ENCODE measurements around the gene RNF145. TPM values are rescaled to one million over a fixed set of nuclear protein-coding genes. Genes with fewer than 3 reads are reported as not detected.

Gene RNF145
- total RNA-seq, 1 experiment from 2014 or later, result 13.7 TPM

DNA sequence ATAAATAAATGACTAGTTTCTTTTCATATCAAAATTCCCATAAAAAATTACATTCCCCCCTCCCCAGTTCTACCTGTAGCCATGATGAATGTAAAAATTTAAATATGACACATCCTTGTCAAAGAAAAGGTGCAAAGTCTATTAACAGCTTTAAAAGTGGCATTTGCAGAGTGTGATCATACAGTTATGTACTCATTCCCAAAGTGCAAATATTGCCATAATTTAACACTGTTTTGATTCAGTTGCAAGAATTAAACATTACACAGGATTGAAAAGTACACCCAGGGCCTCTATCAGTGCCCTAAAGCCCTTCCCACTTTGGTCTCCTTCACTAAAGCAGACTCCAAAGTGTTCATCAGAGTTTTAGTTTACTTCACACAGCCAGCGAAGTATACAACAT is 51.8 kb downstream of the RNF145 start:
- Histone ChIP-seq H3K27me3 (ENCODE audit: low read length) (no peaks in the 10 kb centered on the region), H3F3A (ENCODE audit: low read length, unreplicated experiment) (no peaks in the 10 kb centered on the region), H3K9me3 (ENCODE audit: low read length) (no peaks in the 10 kb centered on the region), H3K4me3 (ENCODE audit: low read length) (no peak overlapping the region), H3K4me2 (ENCODE audit: low read length) (no peak overlapping the region), H3K9ac (ENCODE audit: low read length) (no peak overlapping the region), H2AFZ (ENCODE audit: low read length) (no peak overlapping the region), H4K20me1 (ENCODE audit: low read length) (no peaks in the 10 kb centered on the region), H3K4me1 (ENCODE audit: insufficient read depth, low read length) (no peaks in the 10 kb centered on the region), H3K79me2 (ENCODE audit: low read length) (no peaks in the 10 kb centered on the region), H3K9me2 (replicated peaks; ENCODE audit: low read length) (no peaks in the 10 kb centered on the region), H3K27ac (ENCODE audit: low read length) (no peak overlapping the region), H3K36me3 (ENCODE audit: low read depth, low read length) (peaks cover 13% of the 10 kb centered on the region; the same call in 1 of the 2 replicates)
- ChIA-PET POLR2A (ENCODE audit: unreplicated experiment) (interaction anchor here (0.8 kb wide), 1 partner anchor 176 kb away, joined by 3 read pairs; no protein-coding TSS in a partner anchor), CTCF (interaction anchor here (0.5 to 1.8 kb wide), 6 partner anchors 22 to 160 kb away, joined by 3 to 13 read pairs (median 4); no protein-coding TSS in a partner anchor)
- intact Hi-C loops (cut with micrococcal nuclease), result loop anchor here (1.0 to 5.0 kb wide), 6 partner anchors 49 to 830 kb away; partner anchors contain the start of gene UBLCP1
- BruUV-seq (replicated peaks), result TSS peak; percentile 31
- no peak for DNase-seq
- no peak for ATAC-seq
- TF ChIP-seq, protein P1, sequence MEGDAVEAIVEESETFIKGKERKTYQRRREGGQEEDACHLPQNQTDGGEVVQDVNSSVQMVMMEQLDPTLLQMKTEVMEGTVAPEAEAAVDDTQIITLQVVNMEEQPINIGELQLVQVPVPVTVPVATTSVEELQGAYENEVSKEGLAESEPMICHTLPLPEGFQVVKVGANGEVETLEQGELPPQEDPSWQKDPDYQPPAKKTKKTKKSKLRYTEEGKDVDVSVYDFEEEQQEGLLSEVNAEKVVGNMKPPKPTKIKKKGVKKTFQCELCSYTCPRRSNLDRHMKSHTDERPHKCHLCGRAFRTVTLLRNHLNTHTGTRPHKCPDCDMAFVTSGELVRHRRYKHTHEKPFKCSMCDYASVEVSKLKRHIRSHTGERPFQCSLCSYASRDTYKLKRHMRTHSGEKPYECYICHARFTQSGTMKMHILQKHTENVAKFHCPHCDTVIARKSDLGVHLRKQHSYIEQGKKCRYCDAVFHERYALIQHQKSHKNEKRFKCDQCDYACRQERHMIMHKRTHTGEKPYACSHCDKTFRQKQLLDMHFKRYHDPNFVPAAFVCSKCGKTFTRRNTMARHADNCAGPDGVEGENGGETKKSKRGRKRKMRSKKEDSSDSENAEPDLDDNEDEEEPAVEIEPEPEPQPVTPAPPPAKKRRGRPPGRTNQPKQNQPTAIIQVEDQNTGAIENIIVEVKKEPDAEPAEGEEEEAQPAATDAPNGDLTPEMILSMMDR (conservative IDR thresholded peaks at IDR 0.05; ENCODE audit: low read depth, low read length), result no peak
- TF ChIP-seq EZH2 (IDR thresholded peaks at IDR 0.05; ENCODE audit: low read length, unreplicated experiment) (no peak), EZH2phosphoT487 (IDR thresholded peaks at IDR 0.05; ENCODE audit: borderline replicate concordance, low read length) (no peak)

DNA sequence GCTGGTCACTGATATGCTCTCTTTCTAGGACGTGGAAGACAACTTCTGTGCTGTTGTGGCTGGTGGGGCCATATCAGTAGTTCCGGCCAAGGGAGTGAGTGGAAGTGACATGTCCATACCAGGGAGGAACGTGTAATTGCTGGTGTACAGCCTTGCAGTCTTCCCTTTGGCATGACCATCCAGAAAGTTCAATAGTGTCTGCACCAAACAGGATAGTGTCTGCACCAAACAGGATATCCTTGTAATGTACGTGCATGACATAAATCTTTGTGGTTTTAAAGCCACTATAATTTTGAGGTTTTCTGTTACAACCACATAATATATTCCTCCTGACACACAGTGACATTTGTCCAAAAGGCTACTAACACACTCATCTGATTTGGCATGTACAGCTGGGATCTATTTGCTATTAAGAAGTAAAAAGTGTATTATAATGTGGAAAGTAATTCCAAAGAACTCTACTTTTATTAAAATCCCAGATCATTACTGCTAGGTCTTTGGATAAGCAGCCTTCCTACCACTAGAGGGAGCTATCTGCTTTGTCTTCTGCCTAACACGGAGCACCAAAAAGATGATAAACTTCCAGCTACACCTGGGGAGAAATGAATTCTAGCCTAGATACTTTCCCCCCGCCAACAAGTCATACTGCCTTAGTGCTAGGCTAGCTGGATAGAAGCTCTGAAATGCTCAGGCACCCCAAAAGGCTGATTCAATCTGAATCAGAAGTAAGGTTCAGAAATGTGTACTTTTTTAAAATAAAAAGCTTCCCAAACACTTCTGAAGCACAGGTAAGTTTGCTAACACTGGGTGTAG is 52.7 kb downstream of the RNF145 start:
- H3K79me2 ChIP-seq (ENCODE audit: low read length), result no peaks in the 10 kb centered on the region
- POLR2A ChIA-PET (ENCODE audit: unreplicated experiment), result interaction anchor here (0.8 kb wide), 1 partner anchor 177 kb away, joined by 3 read pairs; no protein-coding TSS in a partner anchor
- TF ChIP-seq EZH2phosphoT487 (IDR thresholded peaks at IDR 0.05; ENCODE audit: borderline replicate concordance, low read length) (no peak), EZH2 (IDR thresholded peaks at IDR 0.05; ENCODE audit: low read length, unreplicated experiment) (no peak)
- TF ChIP-seq, protein P1 (conservative IDR thresholded peaks at IDR 0.05; ENCODE audit: low read depth, low read length), result peak; percentile 80
- intact Hi-C loops (cut with micrococcal nuclease), result loop anchor here (1.0 to 5.0 kb wide), 6 partner anchors 50 to 831 kb away; partner anchors contain the start of gene UBLCP1
- no peak overlapping the region for H3K9ac ChIP-seq (ENCODE audit: low read length)
- no peaks in the 10 kb centered on the region for H3K9me3 ChIP-seq (ENCODE audit: low read length)
- no peaks in the 10 kb centered on the region for H3K4me1 ChIP-seq (ENCODE audit: insufficient read depth, low read length)
- ATAC-seq, result peak; percentile 85
- no peak overlapping the region for H3K4me3 ChIP-seq (ENCODE audit: low read length)
- H3K4me2 ChIP-seq (ENCODE audit: low read length), result no peak overlapping the region
- BruUV-seq (replicated peaks), result no TSS peak
- H4K20me1 ChIP-seq (ENCODE audit: low read length), result no peaks in the 10 kb centered on the region
- H3K27ac ChIP-seq (ENCODE audit: low read length), result no peak overlapping the region
- no peaks in the 10 kb centered on the region for H3F3A ChIP-seq (ENCODE audit: low read length, unreplicated experiment)
- no peak overlapping the region for H2AFZ ChIP-seq (ENCODE audit: low read length)
- CTCF ChIA-PET, result interaction anchor here (0.5 to 1.8 kb wide), 6 partner anchors 22 to 160 kb away, joined by 3 to 13 read pairs (median 4); no protein-coding TSS in a partner anchor
- DNase-seq, result peak; percentile 73
- peaks cover 13% of the 10 kb centered on the region; the same call in 1 of the 2 replicates for H3K36me3 ChIP-seq (ENCODE audit: low read depth, low read length)
- H3K9me2 ChIP-seq (replicated peaks; ENCODE audit: low read length), result no peaks in the 10 kb centered on the region
- no peaks in the 10 kb centered on the region for H3K27me3 ChIP-seq (ENCODE audit: low read length)

Data from PC-3 (cell line).